MCF 10A (cell line): ENCODE measurements around the gene PRKD1. TPM values are rescaled to one million over a fixed set of nuclear protein-coding genes. Genes with fewer than 3 reads are reported as not detected.
"Not testable (repeated sequence)": the region's sequence is repeated elsewhere in the genome, so short reads cannot be mapped to it uniquely, and the experiment has no call there.

ENCODE experiments used
- BruUV-seq: library from RNA; stranded (reverse); fragments of 400-500 nt; replicated peaks from 2 replicates; lab custom pipeline; 2021; lab: Mats Ljungman, UMichigan
- CTCF ChIA-PET: fragments of 300-600 bp; sonication (Branson Sonifier 250); formaldehyde crosslinking; extraction: SDS; loops from one replicate; lab custom pipeline; 2021; ENCODE audit warnings: antibody characterized with exemption, inconsistent platforms; lab: Yijun Ruan, JAX
- POLR2A ChIA-PET: fragments of 300-600, 350-650 bp; sonication (Branson Sonifier 250); formaldehyde crosslinking; extraction: SDS; loops from one replicate; lab custom pipeline; 2020; ENCODE audit warnings: antibody characterized with exemption, inconsistent platforms; lab: Yijun Ruan, JAX
- DNase-seq: peaks from one replicate; pipeline ENCODE4 v3.0.0-alpha.2; 2018; ENCODE audit not compliant: unreplicated experiment
- H3K27ac Mint-ChIP-seq: one replicate; pipeline ENCODE4 v1.8.0; 2022; ENCODE audit warnings: mild to moderate bottlenecking, low read depth, mixed read lengths; ENCODE audit not compliant: unreplicated experiment
- H3K27me3 Mint-ChIP-seq: one replicate; pipeline ENCODE4 v1.8.0; 2022; ENCODE audit warnings: mixed read lengths; ENCODE audit not compliant: insufficient read depth, unreplicated experiment
- H3K36me3 Mint-ChIP-seq: one replicate; pipeline ENCODE4 v1.8.0; 2022; ENCODE audit warnings: mild to moderate bottlenecking, moderate library complexity, mixed read lengths; ENCODE audit not compliant: insufficient read depth, unreplicated experiment
- H3K4me1 Mint-ChIP-seq: one replicate; pipeline ENCODE4 v1.8.0; 2022; ENCODE audit warnings: mixed read lengths; ENCODE audit not compliant: insufficient read depth, unreplicated experiment
- H3K4me3 Mint-ChIP-seq: one replicate; pipeline ENCODE4 v1.8.0; 2022; ENCODE audit warnings: mild to moderate bottlenecking, moderate library complexity, mixed read lengths; ENCODE audit not compliant: unreplicated experiment
- H3K9me3 Mint-ChIP-seq: one replicate; pipeline ENCODE4 v1.8.0; 2022; ENCODE audit warnings: mixed read lengths; ENCODE audit not compliant: unreplicated experiment
- intact Hi-C: fragments of 100-400 bp; cut with micrococcal nuclease; formaldehyde crosslinking; loops from 2 replicates; pipeline ENCODE4 v1.14.1; 2022
- total RNA-seq: library from RNA; stranded (reverse); gene quantifications from 2 replicates; pipeline ENCODE4 v1.2.3, GENCODE V29; 2022
- TF ChIP-seq, protein P1 (sequence below): fragments of 200-600 bp; IDR thresholded peaks from one replicate; pipeline ENCODE4 v1.8.0; 2022; ENCODE audit warnings: antibody characterized with exemption, mild to moderate bottlenecking; ENCODE audit not compliant: unreplicated experiment

The PRKD1 gene
- total RNA-seq, 1 experiment from 2014 or later, result 8.8 TPM

DNA sequence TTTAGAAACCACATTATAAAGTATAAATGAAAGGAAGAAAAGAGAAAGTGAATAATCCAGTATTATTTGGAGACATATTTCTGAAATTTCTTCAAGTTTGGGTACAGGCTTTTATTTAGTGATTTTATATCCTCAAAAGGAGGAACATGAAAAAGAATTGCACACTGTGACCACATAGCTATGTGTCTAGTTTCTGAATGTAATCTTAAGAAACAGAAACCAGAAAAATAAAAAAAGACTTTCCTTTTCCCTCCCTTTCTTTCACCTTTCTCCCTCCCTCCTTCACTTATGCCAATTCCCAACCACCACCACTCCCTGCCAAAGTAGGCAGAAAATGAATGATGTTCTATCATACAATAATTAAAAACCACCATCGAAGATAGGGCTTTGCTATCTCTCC is 189.6 kb downstream of the PRKD1 start:
- no peaks in the 10 kb centered on the region for H3K27me3 Mint-ChIP-seq
- no TSS peak for BruUV-seq
- peaks cover 21% of the 10 kb centered on the region for H3K4me1 Mint-ChIP-seq
- no peak overlapping the region for H3K4me3 Mint-ChIP-seq
- H3K27ac Mint-ChIP-seq, result no peak overlapping the region
- ChIA-PET CTCF (no interaction called here), POLR2A (no interaction called here)
- H3K9me3 Mint-ChIP-seq, result no peaks in the 10 kb centered on the region
- TF ChIP-seq, protein P1, sequence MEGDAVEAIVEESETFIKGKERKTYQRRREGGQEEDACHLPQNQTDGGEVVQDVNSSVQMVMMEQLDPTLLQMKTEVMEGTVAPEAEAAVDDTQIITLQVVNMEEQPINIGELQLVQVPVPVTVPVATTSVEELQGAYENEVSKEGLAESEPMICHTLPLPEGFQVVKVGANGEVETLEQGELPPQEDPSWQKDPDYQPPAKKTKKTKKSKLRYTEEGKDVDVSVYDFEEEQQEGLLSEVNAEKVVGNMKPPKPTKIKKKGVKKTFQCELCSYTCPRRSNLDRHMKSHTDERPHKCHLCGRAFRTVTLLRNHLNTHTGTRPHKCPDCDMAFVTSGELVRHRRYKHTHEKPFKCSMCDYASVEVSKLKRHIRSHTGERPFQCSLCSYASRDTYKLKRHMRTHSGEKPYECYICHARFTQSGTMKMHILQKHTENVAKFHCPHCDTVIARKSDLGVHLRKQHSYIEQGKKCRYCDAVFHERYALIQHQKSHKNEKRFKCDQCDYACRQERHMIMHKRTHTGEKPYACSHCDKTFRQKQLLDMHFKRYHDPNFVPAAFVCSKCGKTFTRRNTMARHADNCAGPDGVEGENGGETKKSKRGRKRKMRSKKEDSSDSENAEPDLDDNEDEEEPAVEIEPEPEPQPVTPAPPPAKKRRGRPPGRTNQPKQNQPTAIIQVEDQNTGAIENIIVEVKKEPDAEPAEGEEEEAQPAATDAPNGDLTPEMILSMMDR, result no peak
- H3K36me3 Mint-ChIP-seq, result peaks cover 6% of the 10 kb centered on the region
- no peak for DNase-seq
- intact Hi-C loops, result no loop called here

DNA sequence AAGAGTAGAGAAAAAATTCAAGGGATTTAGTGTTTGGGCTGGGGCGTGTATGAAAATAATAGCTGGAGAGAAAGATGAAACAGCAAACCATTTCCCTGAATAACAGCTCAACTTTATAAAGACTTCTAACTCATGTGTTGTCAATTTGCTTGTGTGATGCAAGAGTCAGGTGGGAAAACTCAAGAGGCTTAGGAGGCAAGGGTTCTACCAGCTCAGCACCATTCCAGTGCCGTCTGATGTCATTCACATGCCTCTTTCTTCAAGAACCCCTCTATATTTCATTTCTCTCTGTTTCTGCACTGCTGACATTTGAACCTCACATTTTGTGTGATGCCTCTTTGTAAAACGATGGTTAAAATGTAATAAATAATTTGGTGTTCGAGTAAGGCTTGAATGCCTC is 192.2 kb downstream of the PRKD1 start:
- ChIA-PET CTCF (interaction anchor here (0.6 kb wide), 2 partner anchors 64 to 204 kb away, joined by 3 read pairs; no protein-coding TSS in a partner anchor), POLR2A (no interaction called here)
- Mint-ChIP-seq H3K4me1 (peaks cover 14% of the 10 kb centered on the region), H3K27ac (no peak overlapping the region), H3K4me3 (no peak overlapping the region), H3K9me3 (no peaks in the 10 kb centered on the region), H3K36me3 (peaks cover 6% of the 10 kb centered on the region), H3K27me3 (no peaks in the 10 kb centered on the region)
- TF ChIP-seq, protein P1, result no peak
- no TSS peak for BruUV-seq
- no peak for DNase-seq
- intact Hi-C loops, result no loop called here

DNA sequence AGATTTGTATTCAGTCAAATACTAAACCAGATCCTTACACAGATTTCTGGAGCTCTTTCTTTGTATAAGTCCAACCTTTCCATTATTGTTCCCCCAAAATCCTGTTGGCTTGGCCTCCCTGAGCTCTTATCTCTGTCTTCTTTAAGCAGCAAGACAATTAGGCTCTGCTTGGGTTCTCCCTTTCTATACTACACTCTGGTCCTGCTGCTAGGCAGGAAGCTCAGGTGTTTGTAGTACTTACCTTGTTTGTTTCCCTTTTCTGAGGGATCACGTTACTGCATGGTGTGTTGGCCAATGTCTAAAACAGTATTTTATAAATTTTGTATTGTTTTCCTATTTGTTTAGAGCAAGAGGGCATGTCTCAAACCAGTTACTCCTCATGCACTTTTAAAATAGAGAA is 192.9 kb downstream of the PRKD1 start:
- intact Hi-C loops, result no loop called here
- TF ChIP-seq, protein P1, result no peak
- CTCF ChIA-PET, result interaction anchor here (0.6 kb wide), 2 partner anchors 63 to 375 kb away, joined by 3 read pairs; no protein-coding TSS in a partner anchor
- Mint-ChIP-seq H3K27me3 (no peaks in the 10 kb centered on the region), H3K4me3 (no peak overlapping the region), H3K4me1 (peaks cover 14% of the 10 kb centered on the region), H3K27ac (no peak overlapping the region), H3K9me3 (no peaks in the 10 kb centered on the region), H3K36me3 (peaks cover 6% of the 10 kb centered on the region)
- DNase-seq, result no peak
- BruUV-seq, result no TSS peak
- POLR2A ChIA-PET, result interaction anchor here (0.7 kb wide), 1 partner anchor 65 kb away, joined by 3 read pairs; no protein-coding TSS in a partner anchor

DNA sequence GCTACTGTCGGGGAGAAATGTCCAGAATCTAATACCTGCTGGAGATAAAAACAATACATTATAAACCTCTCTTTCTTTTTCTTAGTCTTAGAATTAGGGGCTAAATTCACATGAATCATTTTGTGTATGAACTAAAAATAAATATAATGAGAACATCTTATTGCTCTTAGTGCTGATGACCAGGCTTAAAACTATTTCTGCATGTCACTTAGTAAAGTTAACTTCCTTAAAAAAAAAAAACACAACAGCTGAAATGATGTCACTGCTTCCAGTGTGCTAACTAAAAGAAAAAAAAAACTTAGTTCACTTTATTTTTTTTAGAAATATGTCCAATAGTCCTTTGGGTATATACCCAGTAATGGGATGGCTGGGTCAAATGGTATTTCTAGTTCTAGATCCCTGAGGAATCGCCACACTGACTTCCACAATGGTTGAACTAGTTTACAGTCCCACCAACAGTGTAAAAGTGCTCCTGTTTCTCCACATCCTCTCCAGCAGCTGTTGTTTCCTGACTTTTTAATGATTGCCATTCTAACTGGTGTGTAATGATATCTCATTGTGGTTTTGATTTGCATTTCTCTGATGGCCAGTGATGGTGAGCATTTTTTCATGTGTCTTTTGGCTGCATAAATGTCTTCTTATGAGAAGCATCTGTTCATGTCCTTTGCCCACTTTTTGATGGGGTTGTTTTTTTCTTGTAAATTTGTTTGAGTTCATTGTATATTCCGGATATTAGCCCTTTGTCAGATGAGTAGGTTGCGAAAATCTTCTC is 200.9 kb downstream of the PRKD1 start:
- H3K4me3 Mint-ChIP-seq, BruUV-seq, DNase-seq, POLR2A ChIA-PET, H3K27me3 Mint-ChIP-seq, CTCF ChIA-PET, intact Hi-C loops, H3K27ac Mint-ChIP-seq, H3K4me1 Mint-ChIP-seq, H3K36me3 Mint-ChIP-seq, H3K9me3 Mint-ChIP-seq: not testable (repeated sequence)
